Endodermal cell (in vitro differentiated cells): ENCODE measurements around the gene C13orf42. TPM values are rescaled to one million over a fixed set of nuclear protein-coding genes. Genes with fewer than 3 reads are reported as not detected.

Source experiments
- DNase-seq: peaks from one replicate; pipeline ENCODE4 v3.0.0-alpha.2; 2017
- H3K27ac ChIP-seq: 2 replicates; pipeline ENCODE4 v1.5.1; 2013; ENCODE audit warnings: mild to moderate bottlenecking, low read depth, low read length, moderate library complexity
- H3K27me3 ChIP-seq: 2 replicates; pipeline ENCODE4 v1.6.1; 2013; ENCODE audit warnings: mild to moderate bottlenecking, low read length, moderate library complexity; ENCODE audit not compliant: insufficient read depth, control insufficient read depth, poor library complexity, severe bottlenecking
- H3K36me3 ChIP-seq: 2 replicates; pipeline ENCODE4 v1.7.0; 2013; ENCODE audit warnings: mild to moderate bottlenecking, low read length, moderate library complexity; ENCODE audit not compliant: control insufficient read depth, insufficient read depth
- H3K4me1 ChIP-seq: one replicate; pipeline ENCODE4 v1.7.0; 2013; ENCODE audit warnings: low read length; ENCODE audit not compliant: control insufficient read depth, insufficient read depth
- H3K4me3 ChIP-seq: 2 replicates; pipeline ENCODE4 v1.5.1; 2013; ENCODE audit warnings: mild to moderate bottlenecking, low read length, moderate library complexity
- H3K9ac ChIP-seq: 2 replicates; pipeline ENCODE4 v1.6.1; 2013; ENCODE audit warnings: mild to moderate bottlenecking, low read length, moderate library complexity; ENCODE audit not compliant: poor library complexity, severe bottlenecking; ENCODE audit errors: extremely low read depth
- H3K9me3 ChIP-seq: 2 replicates; pipeline ENCODE4 v1.6.1; 2013; ENCODE audit warnings: mild to moderate bottlenecking, low read length, moderate library complexity; ENCODE audit not compliant: control insufficient read depth
- H3K27ac Mint-ChIP-seq: 2 replicates; pipeline ENCODE4 v1.8.0; 2020; ENCODE audit warnings: mixed read lengths
- H3K27me3 Mint-ChIP-seq: 2 replicates; pipeline ENCODE4 v1.8.0; 2021; ENCODE audit warnings: mild to moderate bottlenecking, mixed read lengths; ENCODE audit not compliant: insufficient read depth
- H3K36me3 Mint-ChIP-seq: 2 replicates; pipeline ENCODE4 v1.8.0; 2020; ENCODE audit warnings: low read depth, mixed read lengths
- H3K4me1 Mint-ChIP-seq: 2 replicates; pipeline ENCODE4 v1.8.0; 2020; ENCODE audit warnings: mixed read lengths
- H3K4me3 Mint-ChIP-seq: 2 replicates; pipeline ENCODE4 v1.8.0; 2020; ENCODE audit warnings: mild to moderate bottlenecking, moderate library complexity, mixed read lengths
- H3K9me3 Mint-ChIP-seq: 2 replicates; pipeline ENCODE4 v1.8.0; 2020; ENCODE audit warnings: mild to moderate bottlenecking, mixed read lengths
- WGBS, 2 experiments: methylation state at CpG; one replicate each; pipeline versions ENCODE4 v1.1.5 to v1.1.7; 2013; ENCODE audit warnings: missing lambda C conversion rate in 2 of 2, mixed read lengths in 1 of 2; ENCODE audit not compliant: insufficient coverage in 1 of 2, insufficient read length in 1 of 2; 5-methylcytosine and 5-hydroxymethylcytosine counted together
- total RNA-seq, 2 donors: library from RNA; stranded (reverse); fragmentation: NEBNext Ultra II Directional in 1 of 2; extraction: Animal tissue kit (Norgen Biotek cat#: 25700) in 1 of 2; gene quantifications; 2 replicates in 1 of 2; 3 replicates in 1 of 2; pipeline ENCODE4 v1.2.1, GENCODE V29; 2021
- TF ChIP-seq, protein P1 (sequence below): fragments of 200-600 bp; sonication (generic); conservative IDR thresholded peaks from 2 replicates; pipeline ENCODE4 v1.5.0; 2021; ENCODE audit warnings: antibody characterized with exemption, mild to moderate bottlenecking

Gene C13orf42
- total RNA-seq, 2 donors from 2014 or later = 19.0 to 27.7 TPM

DNA sequence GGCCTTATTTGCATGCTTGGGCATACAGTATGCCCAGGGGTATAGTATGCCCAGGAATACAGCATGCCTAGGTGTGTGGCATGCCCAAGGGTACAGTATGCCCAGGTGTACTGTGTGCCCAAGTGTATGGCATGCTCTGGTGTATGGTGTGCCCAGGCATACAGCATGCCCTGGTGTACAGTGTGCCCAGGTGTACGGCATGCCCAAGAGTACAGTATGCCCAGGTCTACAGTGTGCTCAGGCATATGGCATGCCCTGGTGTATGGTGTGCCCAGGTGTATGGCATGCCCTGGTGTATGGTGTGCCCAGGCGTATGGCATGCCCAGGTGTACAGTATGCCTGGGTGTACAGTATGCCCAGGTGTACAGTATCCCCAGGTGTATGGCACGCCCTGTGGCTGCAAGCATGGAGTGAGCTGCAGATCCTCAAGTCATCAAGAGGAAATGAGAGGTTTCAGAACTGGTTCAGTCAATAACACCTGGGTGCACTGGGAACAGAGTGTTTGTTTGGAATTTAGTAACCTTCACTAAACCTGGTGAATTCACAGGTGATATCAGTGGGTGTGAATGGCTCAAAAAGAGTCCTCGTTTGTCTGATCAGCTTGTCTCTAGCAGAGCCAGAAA, 7.8 kb upstream of the C13orf42 start:
- TF ChIP-seq, protein P1, sequence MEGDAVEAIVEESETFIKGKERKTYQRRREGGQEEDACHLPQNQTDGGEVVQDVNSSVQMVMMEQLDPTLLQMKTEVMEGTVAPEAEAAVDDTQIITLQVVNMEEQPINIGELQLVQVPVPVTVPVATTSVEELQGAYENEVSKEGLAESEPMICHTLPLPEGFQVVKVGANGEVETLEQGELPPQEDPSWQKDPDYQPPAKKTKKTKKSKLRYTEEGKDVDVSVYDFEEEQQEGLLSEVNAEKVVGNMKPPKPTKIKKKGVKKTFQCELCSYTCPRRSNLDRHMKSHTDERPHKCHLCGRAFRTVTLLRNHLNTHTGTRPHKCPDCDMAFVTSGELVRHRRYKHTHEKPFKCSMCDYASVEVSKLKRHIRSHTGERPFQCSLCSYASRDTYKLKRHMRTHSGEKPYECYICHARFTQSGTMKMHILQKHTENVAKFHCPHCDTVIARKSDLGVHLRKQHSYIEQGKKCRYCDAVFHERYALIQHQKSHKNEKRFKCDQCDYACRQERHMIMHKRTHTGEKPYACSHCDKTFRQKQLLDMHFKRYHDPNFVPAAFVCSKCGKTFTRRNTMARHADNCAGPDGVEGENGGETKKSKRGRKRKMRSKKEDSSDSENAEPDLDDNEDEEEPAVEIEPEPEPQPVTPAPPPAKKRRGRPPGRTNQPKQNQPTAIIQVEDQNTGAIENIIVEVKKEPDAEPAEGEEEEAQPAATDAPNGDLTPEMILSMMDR = no peak
- H3K27ac ChIP-seq = no peak overlapping the region
- peaks cover 31% of the 10 kb centered on the region for H3K9me3 Mint-ChIP-seq

DNA sequence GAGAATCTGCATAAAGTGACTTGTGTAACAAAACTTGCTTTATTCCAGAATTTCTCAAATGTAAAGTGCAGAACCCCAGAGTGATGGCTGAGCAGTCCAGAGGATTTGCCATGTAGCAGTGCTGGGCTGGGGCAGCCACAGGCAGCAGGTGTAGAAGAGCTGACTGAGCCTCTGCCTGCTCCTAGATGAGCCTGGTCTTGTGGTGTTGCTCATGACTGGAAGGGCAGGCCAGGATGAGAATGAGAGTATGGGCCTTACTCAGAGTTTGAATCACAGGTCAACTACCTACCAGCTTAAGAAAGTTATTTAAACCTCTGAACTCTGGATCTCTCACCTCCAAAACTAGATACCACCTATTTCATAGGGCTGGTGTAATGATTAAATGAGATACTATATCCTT, 2.9 kb upstream of the C13orf42 start:
- Mint-ChIP-seq H3K27me3 (no peaks in the 10 kb centered on the region), H3K4me1 (peaks cover 3% of the 10 kb centered on the region), H3K27ac (no peak overlapping the region), H3K9me3 (peaks cover 22% of the 10 kb centered on the region), H3K4me3 (no peak overlapping the region), H3K36me3 (peaks cover 51% of the 10 kb centered on the region)
- Histone ChIP-seq H3K4me3 (no peak overlapping the region), H3K27ac (no peak overlapping the region), H3K4me1 (peaks cover 3% of the 10 kb centered on the region), H3K27me3 (no peaks in the 10 kb centered on the region), H3K9ac (no peak overlapping the region), H3K9me3 (peaks cover 20% of the 10 kb centered on the region), H3K36me3 (peaks cover 29% of the 10 kb centered on the region)
- TF ChIP-seq, protein P1 = no peak
- DNase-seq = peak; percentile 35

More for the DNA sequence above, 7.8 kb upstream of the C13orf42 start:
- H3K4me3 Mint-ChIP-seq = no peak overlapping the region
- Histone ChIP-seq H3K9ac (no peak overlapping the region), H3K9me3 (peaks cover 39% of the 10 kb centered on the region), H3K4me1 (peaks cover 10% of the 10 kb centered on the region), H3K4me3 (peak overlapping the region; percentile 43), H3K27me3 (no peaks in the 10 kb centered on the region), H3K36me3 (peaks cover 27% of the 10 kb centered on the region)
- DNase-seq = peak; percentile 39
- H3K4me1 Mint-ChIP-seq = peaks cover 21% of the 10 kb centered on the region
- H3K27ac Mint-ChIP-seq = no peak overlapping the region
- 78 to 95% methylated on average over 4 of the region's 4 CpGs for WGBS, 2 experiments
- H3K36me3 Mint-ChIP-seq = peaks cover 39% of the 10 kb centered on the region
- no peaks in the 10 kb centered on the region for H3K27me3 Mint-ChIP-seq

- no peaks in the 10 kb centered on the region for H3K4me1 ChIP-seq
- H3K9ac ChIP-seq = no peak overlapping the region
- peak; percentile 52 for DNase-seq
- TF ChIP-seq, protein P1 = no peak
- H3K27ac ChIP-seq = no peak overlapping the region
- no peak overlapping the region for H3K4me3 ChIP-seq
- H3K4me1 Mint-ChIP-seq = peaks cover 4% of the 10 kb centered on the region
- peaks cover 54% of the 10 kb centered on the region for H3K36me3 Mint-ChIP-seq
- no peaks in the 10 kb centered on the region for H3K27me3 Mint-ChIP-seq
- H3K36me3 ChIP-seq = peaks cover 26% of the 10 kb centered on the region
- 87 to 97% methylated on average over 6 to 12 of the region's 12 CpGs for WGBS, 2 experiments
- H3K27me3 ChIP-seq = no peaks in the 10 kb centered on the region
- H3K9me3 ChIP-seq = peaks cover 16% of the 10 kb centered on the region
- H3K9me3 Mint-ChIP-seq = peaks cover 17% of the 10 kb centered on the region
- no peak overlapping the region for H3K4me3 Mint-ChIP-seq
- no peak overlapping the region for H3K27ac Mint-ChIP-seq
These were observed 2.3 kb upstream of the C13orf42 start for GRCh38 chr13:51113186-51113881.
